IMR-90 (cell line): ENCODE data around the gene DOLPP1. TPM values are rescaled to one million over a fixed set of nuclear protein-coding genes. Genes with fewer than 3 reads are reported as not detected.

ENCODE experiments used
- ATAC-seq: fragments of 200-7000 bp; cut with Tn5 transposase; 2 replicates; pipeline ENCODE4 v1.9.1; 2020; ENCODE audit warnings: low read depth, mild to moderate bottlenecking, moderate library complexity
- BruUV-seq: library from RNA; stranded (reverse); fragments of 400-500 nt; replicated peaks from 2 replicates; lab custom pipeline; 2021; lab: Mats Ljungman, UMichigan
- CTCF ChIA-PET: fragments of 300-600 bp; formaldehyde crosslinking; extraction: SDS; loops from one replicate; lab custom pipeline; 2021; ENCODE audit warnings: antibody characterized with exemption; lab: Yijun Ruan, JAX
- POLR2A ChIA-PET: fragments of 300-600 bp; sonication (Branson Sonifier 250); formaldehyde crosslinking; loops from one replicate; lab custom pipeline; 2022; ENCODE audit warnings: antibody characterized with exemption; ENCODE audit not compliant: unreplicated experiment; lab: Charles Lee
- DNase-seq: peaks from one replicate; pipeline ENCODE4 v3.0.0; 2013
- H2AFZ ChIP-seq: replicated peaks from 2 replicates; pipeline ENCODE3; 2013; ENCODE audit warnings: low read length, mild to moderate bottlenecking; ENCODE audit not compliant: poor library complexity
- H2AK5ac ChIP-seq: 2 replicates; pipeline ENCODE4 v1.6.1; 2013; ENCODE audit warnings: low read depth, low read length, inconsistent platforms
- H2AK9ac ChIP-seq: replicated peaks from 2 replicates; pipeline ENCODE3; 2013; ENCODE audit warnings: mild to moderate bottlenecking, low read depth, low read length, moderate library complexity; ENCODE audit not compliant: poor library complexity
- H2BK120ac ChIP-seq: 2 replicates; pipeline ENCODE4 v1.6.1; 2013; ENCODE audit warnings: low read depth, low read length, inconsistent platforms
- H2BK15ac ChIP-seq: 3 replicates; pipeline ENCODE4 v1.6.1; 2013; ENCODE audit warnings: low read depth, low read length, inconsistent platforms
- H2BK20ac ChIP-seq: 2 replicates; pipeline ENCODE4 v1.6.1; 2013; ENCODE audit warnings: low read depth, mild to moderate bottlenecking, inconsistent platforms, low read length, moderate library complexity
- H2BK5ac ChIP-seq: 2 replicates; pipeline ENCODE4 v1.6.1; 2013; ENCODE audit warnings: mild to moderate bottlenecking, low read depth, low read length, inconsistent platforms; ENCODE audit not compliant: poor library complexity, severe bottlenecking
- H3K14ac ChIP-seq: replicated peaks from 2 replicates; pipeline ENCODE4 v1.6.1; 2013; ENCODE audit warnings: low read depth, low read length, inconsistent platforms
- H3K18ac ChIP-seq: 2 replicates; pipeline ENCODE4 v1.6.1; 2013; ENCODE audit warnings: low read depth, low read length, control low read depth
- H3K23ac ChIP-seq: 2 replicates; pipeline ENCODE4 v1.6.1; 2013; ENCODE audit warnings: low read depth, low read length, inconsistent platforms
- H3K27ac ChIP-seq: 2 replicates; pipeline ENCODE4 v1.5.1; 2013; ENCODE audit warnings: mild to moderate bottlenecking, control low read depth, low read length; ENCODE audit not compliant: insufficient read depth
- H3K27me3 ChIP-seq: 2 replicates; pipeline ENCODE4 v1.6.1; 2013; ENCODE audit warnings: low read length; ENCODE audit not compliant: control insufficient read depth, insufficient read depth
- H3K36me3 ChIP-seq: 2 replicates; pipeline ENCODE4 v1.6.1; 2013; ENCODE audit warnings: low read length, mixed read lengths; ENCODE audit not compliant: control insufficient read depth, insufficient read depth
- H3K4ac ChIP-seq: 2 replicates; pipeline ENCODE4 v1.6.1; 2013; ENCODE audit warnings: low read depth, low read length, inconsistent platforms
- H3K4me1 ChIP-seq: 2 replicates; pipeline ENCODE4 v1.6.1; 2013; ENCODE audit warnings: low read length, mixed read lengths; ENCODE audit not compliant: control insufficient read depth, insufficient read depth
- H3K4me2 ChIP-seq: 2 replicates; pipeline ENCODE4 v1.6.1; 2013; ENCODE audit warnings: low read depth, mild to moderate bottlenecking, control low read depth, low read length, moderate library complexity
- H3K4me3 ChIP-seq: 2 replicates; pipeline ENCODE4 v1.5.1; 2013; ENCODE audit warnings: low read depth, mild to moderate bottlenecking, control low read depth, low read length, moderate library complexity; ENCODE audit not compliant: insufficient read depth
- H3K56ac ChIP-seq: 2 replicates; pipeline ENCODE4 v1.6.1; 2013; ENCODE audit warnings: low read length, inconsistent platforms; ENCODE audit not compliant: insufficient read depth; ENCODE audit errors: extremely low read depth
- H3K79me1 ChIP-seq, 2 experiments: 2 replicates each; pipeline ENCODE4 v1.6.1; 2013; ENCODE audit warnings: low read length in 2 of 2, inconsistent platforms in 1 of 2, low read depth in 1 of 2
- H3K9ac ChIP-seq: 2 replicates; pipeline ENCODE4 v1.6.1; 2013; ENCODE audit warnings: low read depth, low read length, control low read depth
- H3K9me1 ChIP-seq: 2 replicates; pipeline ENCODE4 v1.6.1; 2013; ENCODE audit warnings: low read length, inconsistent platforms; ENCODE audit not compliant: insufficient read depth
- H3K9me3 ChIP-seq: 2 replicates; pipeline ENCODE4 v1.6.1; 2013; ENCODE audit warnings: low read length; ENCODE audit not compliant: control insufficient read depth, insufficient read depth
- H4K20me1 ChIP-seq: 2 replicates; pipeline ENCODE4 v1.6.1; 2013; ENCODE audit warnings: low read length, inconsistent platforms; ENCODE audit not compliant: insufficient read depth
- H4K5ac ChIP-seq: 2 replicates; pipeline ENCODE4 v1.6.1; 2013; ENCODE audit warnings: mild to moderate bottlenecking, low read depth, low read length, control low read depth
- H4K8ac ChIP-seq, 2 experiments: 2 replicates each; pipeline ENCODE4 v1.6.1; 2013; ENCODE audit warnings: low read depth in 2 of 2, low read length in 2 of 2, control low read depth in 1 of 2, inconsistent platforms in 1 of 2
- H4K91ac ChIP-seq: 2 replicates; pipeline ENCODE4 v1.6.1; 2013; ENCODE audit warnings: low read depth, low read length, inconsistent platforms; ENCODE audit not compliant: insufficient read depth
- BHLHE40 ChIP-seq: fragments of 150-350 bp; IDR thresholded peaks from 2 replicates; pipeline ENCODE4 v1.6.1; 2016; ENCODE audit warnings: mild to moderate bottlenecking, low read depth, low read length
- CEBPB ChIP-seq: IDR thresholded peaks from 2 replicates; pipeline ENCODE4 v1.6.1; 2012; ENCODE audit warnings: low read depth, low read length, improper control_type of control experiment
- CHD1 ChIP-seq: IDR thresholded peaks from 2 replicates; pipeline ENCODE4 v1.6.1; 2012; ENCODE audit warnings: low read depth, low read length, improper control_type of control experiment
- FOS ChIP-seq: fragments of 150-350 bp; IDR thresholded peaks from 2 replicates; pipeline ENCODE4 v1.6.1; 2016; ENCODE audit warnings: low read depth, low read length
- MAFK ChIP-seq: IDR thresholded peaks from 2 replicates; pipeline ENCODE4 v1.6.1; 2012; ENCODE audit warnings: low read depth, low read length, improper control_type of control experiment
- MAZ ChIP-seq: IDR thresholded peaks from 2 replicates; pipeline ENCODE4 v1.6.1; 2012; ENCODE audit warnings: low read depth, mild to moderate bottlenecking, low read length, improper control_type of control experiment, moderate library complexity, borderline replicate concordance
- MXI1 ChIP-seq: IDR thresholded peaks from 2 replicates; pipeline ENCODE4 v1.6.1; 2012; ENCODE audit warnings: low read depth, mild to moderate bottlenecking, low read length, moderate library complexity, borderline replicate concordance
- NFE2L2 ChIP-seq: fragments of 150-350 bp; IDR thresholded peaks from 2 replicates; pipeline ENCODE4 v1.6.1; 2016; ENCODE audit warnings: low read depth, mild to moderate bottlenecking, low read length
- POLR2A ChIP-seq: IDR thresholded peaks from 2 replicates; pipeline ENCODE4 v1.6.1; 2012; ENCODE audit warnings: mild to moderate bottlenecking, low read depth, low read length
- RAD21 ChIP-seq: IDR thresholded peaks from 2 replicates; pipeline ENCODE4 v1.6.1; 2012; ENCODE audit warnings: low read length, improper control_type of control experiment
- RCOR1 ChIP-seq: IDR thresholded peaks from 2 replicates; pipeline ENCODE4 v1.6.1; 2012; ENCODE audit warnings: mild to moderate bottlenecking, low read length, improper control_type of control experiment; ENCODE audit not compliant: insufficient replicate concordance
- RFX5 ChIP-seq: IDR thresholded peaks from 2 replicates; pipeline ENCODE4 v1.8.0; 2012; ENCODE audit warnings: low read depth, mild to moderate bottlenecking, low read length, moderate library complexity
- SMC3 ChIP-seq: fragments of 150-350 bp; IDR thresholded peaks from 2 replicates; pipeline ENCODE4 v1.6.1; 2016; ENCODE audit warnings: low read depth, mild to moderate bottlenecking, antibody characterized with exemption, low read length, moderate library complexity
- WGBS, 2 experiments: methylation state at CpG; one replicate each; pipeline versions ENCODE4 v1.1.5 to v1.1.7; 2013; ENCODE audit warnings: missing lambda C conversion rate in 2 of 2; ENCODE audit not compliant: insufficient read length in 1 of 2; ENCODE audit errors: extremely low coverage in 2 of 2; 5-methylcytosine and 5-hydroxymethylcytosine counted together
- dilution Hi-C: fragments of 300-500 bp; cut with HindIII; formaldehyde crosslinking; loops from one replicate; pipeline ENCODE4 v1.14.3; 2018; ENCODE audit warnings: low sequenced_read_pairs; ENCODE audit not compliant: unreplicated experiment
- in situ Hi-C: fragments of 300-500 bp; cut with MboI; formaldehyde crosslinking; loops from 3 replicates; pipeline ENCODE4 v1.14.3; 2019; ENCODE audit warnings: low sequenced_read_pairs, inconsistent platforms, mixed read lengths
- intact Hi-C: fragments of 100-400 bp; cut with micrococcal nuclease; formaldehyde crosslinking; loops from 2 replicates; pipeline ENCODE4 v1.10.0; 2022
- polyA plus RNA-seq, 3 experiments: library from polyadenylated mRNA; depleted of rRNA; stranded (reverse); fragments of >200 nt; gene quantifications; 2 replicates each; pipeline ENCODE4 v1.2.3, GENCODE V29; 2012; ENCODE audit warnings: low replicate concordance in 1 of 3
- total RNA-seq: library from RNA; depleted of rRNA; stranded (reverse); fragments of >200 nt; gene quantifications from 2 replicates; pipeline ENCODE4 v1.2.3, GENCODE V29; 2012
- TF ChIP-seq, protein P1 (sequence below): conservative IDR thresholded peaks from 2 replicates; pipeline ENCODE4 v1.5.1; 2012; ENCODE audit warnings: mild to moderate bottlenecking, low read depth, low read length, improper control_type of control experiment
- TF ChIP-seq, protein P2 (sequence below): fragments of 150-350 bp; IDR thresholded peaks from 2 replicates; pipeline ENCODE4 v1.6.1; 2016; ENCODE audit warnings: low read depth, mild to moderate bottlenecking, low read length, moderate library complexity, borderline replicate concordance
- TF ChIP-seq, protein P3 (sequence below): fragments of 150-350 bp; IDR thresholded peaks from 2 replicates; pipeline ENCODE4 v1.6.1; 2017; ENCODE audit warnings: mild to moderate bottlenecking, antibody characterized with exemption, low read length, low read depth

Gene DOLPP1
- total and polyA plus RNA-seq, 2 of the 4 experiments (the other 2 are of a cell fraction), result 7.0 to 16.5 TPM

DNA sequence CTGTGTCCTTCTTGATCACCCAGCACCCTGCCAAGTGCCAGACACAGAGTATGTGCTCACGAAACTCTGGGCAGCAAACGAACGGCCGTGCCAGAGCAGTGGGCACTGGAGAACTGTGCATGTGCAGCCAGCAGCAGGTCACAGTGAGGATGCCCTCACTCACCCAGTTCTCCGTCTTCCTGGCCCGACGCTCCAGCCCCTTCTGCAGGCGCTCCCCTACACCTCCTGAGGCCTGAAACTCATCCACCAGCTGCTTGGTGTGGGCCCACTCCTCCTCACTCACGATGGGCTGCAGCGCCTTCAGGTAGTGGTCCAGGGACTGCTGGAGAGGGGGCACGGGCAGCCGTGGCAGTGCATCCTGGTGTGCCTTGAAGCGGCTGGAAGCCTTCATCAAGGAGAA lies 26.7 kb downstream of the DOLPP1 start:
- Histone ChIP-seq H4K5ac (no peak overlapping the region), H3K9me3 (no peaks in the 10 kb centered on the region), H2AK9ac (no peak overlapping the region), H4K91ac (no peak overlapping the region), H4K20me1 (peaks cover 4% of the 10 kb centered on the region), H3K36me3 (peaks cover 22% of the 10 kb centered on the region), H3K14ac (no peak overlapping the region), H2BK15ac (no peak overlapping the region), H2AK5ac (no peak overlapping the region), H2AFZ (no peak overlapping the region), H3K9ac (no peak overlapping the region), H3K27ac (no peak overlapping the region), H3K4me2 (no peak overlapping the region), H2BK5ac (no peak overlapping the region), H3K23ac (no peak overlapping the region), H3K18ac (no peak overlapping the region), H3K4ac (no peak overlapping the region), H4K8ac (no peak overlapping the region), H2BK120ac (no peak overlapping the region), H2BK20ac (no peak overlapping the region), H3K9me1 (0 out of 2 replicates have a peak, but pooled peaks cover 3% of the 10 kb centered on the region), H3K27me3 (no peaks in the 10 kb centered on the region), H3K4me1 (peaks cover 7% of the 10 kb centered on the region), H3K56ac (no peak overlapping the region), H3K4me3 (no peak overlapping the region), H3K79me1 (peaks cover 15 to 48% of the 10 kb centered on the region in 2 experiments)
- dilution Hi-C loops, result no loop called here
- ATAC-seq (no peak), DNase-seq (no peak)
- in situ Hi-C loops, result no loop called here
- POLR2A ChIA-PET, result no interaction called here
- TF ChIP-seq MXI1 (no peak), NFE2L2 (no peak), RAD21 (no peak), SMC3 (no peak), RFX5 (no peak), CEBPB (no peak), FOS (no peak), BHLHE40 (no peak), POLR2A (no peak), MAZ (no peak), RCOR1 (no peak), CHD1 (no peak), MAFK (no peak)
- TF ChIP-seq, protein P1, sequence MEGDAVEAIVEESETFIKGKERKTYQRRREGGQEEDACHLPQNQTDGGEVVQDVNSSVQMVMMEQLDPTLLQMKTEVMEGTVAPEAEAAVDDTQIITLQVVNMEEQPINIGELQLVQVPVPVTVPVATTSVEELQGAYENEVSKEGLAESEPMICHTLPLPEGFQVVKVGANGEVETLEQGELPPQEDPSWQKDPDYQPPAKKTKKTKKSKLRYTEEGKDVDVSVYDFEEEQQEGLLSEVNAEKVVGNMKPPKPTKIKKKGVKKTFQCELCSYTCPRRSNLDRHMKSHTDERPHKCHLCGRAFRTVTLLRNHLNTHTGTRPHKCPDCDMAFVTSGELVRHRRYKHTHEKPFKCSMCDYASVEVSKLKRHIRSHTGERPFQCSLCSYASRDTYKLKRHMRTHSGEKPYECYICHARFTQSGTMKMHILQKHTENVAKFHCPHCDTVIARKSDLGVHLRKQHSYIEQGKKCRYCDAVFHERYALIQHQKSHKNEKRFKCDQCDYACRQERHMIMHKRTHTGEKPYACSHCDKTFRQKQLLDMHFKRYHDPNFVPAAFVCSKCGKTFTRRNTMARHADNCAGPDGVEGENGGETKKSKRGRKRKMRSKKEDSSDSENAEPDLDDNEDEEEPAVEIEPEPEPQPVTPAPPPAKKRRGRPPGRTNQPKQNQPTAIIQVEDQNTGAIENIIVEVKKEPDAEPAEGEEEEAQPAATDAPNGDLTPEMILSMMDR, result no peak
- TF ChIP-seq, protein P2, sequence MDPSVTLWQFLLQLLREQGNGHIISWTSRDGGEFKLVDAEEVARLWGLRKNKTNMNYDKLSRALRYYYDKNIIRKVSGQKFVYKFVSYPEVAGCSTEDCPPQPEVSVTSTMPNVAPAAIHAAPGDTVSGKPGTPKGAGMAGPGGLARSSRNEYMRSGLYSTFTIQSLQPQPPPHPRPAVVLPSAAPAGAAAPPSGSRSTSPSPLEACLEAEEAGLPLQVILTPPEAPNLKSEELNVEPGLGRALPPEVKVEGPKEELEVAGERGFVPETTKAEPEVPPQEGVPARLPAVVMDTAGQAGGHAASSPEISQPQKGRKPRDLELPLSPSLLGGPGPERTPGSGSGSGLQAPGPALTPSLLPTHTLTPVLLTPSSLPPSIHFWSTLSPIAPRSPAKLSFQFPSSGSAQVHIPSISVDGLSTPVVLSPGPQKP, result no peak
- TF ChIP-seq, protein P3, sequence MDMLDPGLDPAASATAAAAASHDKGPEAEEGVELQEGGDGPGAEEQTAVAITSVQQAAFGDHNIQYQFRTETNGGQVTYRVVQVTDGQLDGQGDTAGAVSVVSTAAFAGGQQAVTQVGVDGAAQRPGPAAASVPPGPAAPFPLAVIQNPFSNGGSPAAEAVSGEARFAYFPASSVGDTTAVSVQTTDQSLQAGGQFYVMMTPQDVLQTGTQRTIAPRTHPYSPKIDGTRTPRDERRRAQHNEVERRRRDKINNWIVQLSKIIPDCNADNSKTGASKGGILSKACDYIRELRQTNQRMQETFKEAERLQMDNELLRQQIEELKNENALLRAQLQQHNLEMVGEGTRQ, result no peak
- intact Hi-C loops, result no loop called here
- CTCF ChIA-PET, result no interaction called here
- 93% methylated on average over 11 of the region's 13 CpGs; no CpG with 5 or more reads in 1 of the 2 experiments for WGBS, 2 experiments
- BruUV-seq, result no TSS peak
